Testis (tissue), 3 donors: Measurements from ENCODE around the gene MLLT1. TPM values are rescaled to one million over a fixed set of nuclear protein-coding genes. Genes with fewer than 3 reads are reported as not detected.
A peak's percentile ranks its signal among the peaks of the same experiment; 100 is the strongest.

Experiments
- DNase-seq: peaks from one replicate; pipeline ENCODE4 v3.0.0-alpha.2; 2019
- H3K27ac ChIP-seq, 2 donors: fragments of 200-600 bp; sonication (generic); one replicate each; pipeline ENCODE4 v1.5.1; 2019
- H3K27me3 ChIP-seq: fragments of 200-600 bp; sonication (generic); one replicate; pipeline ENCODE4 v1.5.1; 2019
- H3K36me3 ChIP-seq: fragments of 200-600 bp; sonication (generic); one replicate; pipeline ENCODE4 v1.5.1; 2017; ENCODE audit warnings: low read depth; ENCODE audit errors: missing control alignments
- H3K4me1 ChIP-seq: fragments of 200-600 bp; sonication (generic); one replicate; pipeline ENCODE4 v1.5.1; 2019
- H3K4me3 ChIP-seq, 2 donors: fragments of 200-600 bp; sonication (generic); one replicate each; pipeline ENCODE4 v1.5.1; 2017 to 2019
- H3K9me3 ChIP-seq: fragments of 200-600 bp; sonication (generic); one replicate; pipeline ENCODE4 v1.5.1; 2017
- POLR2A ChIP-seq: fragments of 450-650 bp; IDR thresholded peaks from one replicate; pipeline ENCODE4 v1.6.1; 2017; ENCODE audit warnings: antibody characterized with exemption, mild to moderate bottlenecking, moderate library complexity
- WGBS, 2 donors: methylation state at CpG; one replicate each; pipeline ENCODE4 v1.1.5; 2018; 5-methylcytosine and 5-hydroxymethylcytosine counted together
- intact Hi-C: fragments of 100-400 bp; cut with DNase I; formaldehyde crosslinking; loops from one replicate; pipeline ENCODE4 v1.15.1; 2023; ENCODE audit warnings: low total_unique reads
- polyA plus RNA-seq: library from polyadenylated mRNA; stranded (reverse); fragments of 350-450 nt; fragmentation: Illumina TruSeq; extraction: RNeasy Lipid Tissue Mini Kit (QIAGEN cat#74804); gene quantifications from one replicate; pipeline ENCODE4 v1.2.3, GENCODE V29; 2014; ENCODE audit warnings: low read depth, low replicate concordance; ENCODE audit not compliant: insufficient read depth
- total RNA-seq, 2 donors: library from RNA; depleted of rRNA; stranded (reverse); fragments of >200 nt; gene quantifications; one replicate each; pipeline ENCODE4 v1.2.3, GENCODE V29; 2016
- TF ChIP-seq, protein P1 (sequence below), 3 experiments: fragments of 450-650 bp in 2 of 3; fragments of 200-600 bp in 1 of 3; sonication (generic) in 1 of 3; IDR thresholded peaks; one replicate each; pipeline ENCODE4 v1.5.1; 2016 to 2019; ENCODE audit warnings: antibody characterized with exemption in 3 of 3, mild to moderate bottlenecking in 2 of 3, moderate library complexity in 1 of 3

MLLT1 gene
- total and polyA plus RNA-seq, 3 donors from 2014 or later, result 17.3 to 32.0 (median 22.4) TPM

DNA sequence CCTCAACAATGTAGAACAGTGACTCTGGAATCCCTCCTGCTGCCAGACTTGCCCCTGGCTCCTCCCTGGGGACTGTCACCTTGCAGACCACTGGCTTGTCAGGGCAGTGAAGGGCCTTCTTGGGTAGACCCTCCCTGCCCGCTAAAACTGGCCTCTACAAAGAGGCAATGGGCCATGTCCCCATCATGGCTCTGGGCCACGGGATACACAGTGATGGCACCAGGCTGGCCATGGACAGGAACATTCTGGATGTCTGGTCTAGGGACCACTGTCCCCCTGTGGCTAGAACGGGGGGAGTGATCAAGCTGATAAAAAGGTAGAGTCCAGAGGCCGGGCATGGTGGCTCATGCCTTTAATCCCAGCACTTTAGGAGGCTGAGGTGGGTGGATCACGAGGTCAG is 83.4 kb downstream of the MLLT1 start:
- intact Hi-C loops, result no loop called here
- Histone ChIP-seq H3K4me3 (no peak overlapping the region), H3K36me3 (no peaks in the 10 kb centered on the region), H3K27me3 (no peaks in the 10 kb centered on the region), H3K9me3 (no peaks in the 10 kb centered on the region), H3K27ac (no peak overlapping the region), H3K4me1 (no peaks in the 10 kb centered on the region)
- 84 to 91% methylated on average over 5 of the region's 5 CpGs for WGBS, 2 donors
- DNase-seq, result no peak
- TF ChIP-seq POLR2A, result no peak
- TF ChIP-seq, protein P1, sequence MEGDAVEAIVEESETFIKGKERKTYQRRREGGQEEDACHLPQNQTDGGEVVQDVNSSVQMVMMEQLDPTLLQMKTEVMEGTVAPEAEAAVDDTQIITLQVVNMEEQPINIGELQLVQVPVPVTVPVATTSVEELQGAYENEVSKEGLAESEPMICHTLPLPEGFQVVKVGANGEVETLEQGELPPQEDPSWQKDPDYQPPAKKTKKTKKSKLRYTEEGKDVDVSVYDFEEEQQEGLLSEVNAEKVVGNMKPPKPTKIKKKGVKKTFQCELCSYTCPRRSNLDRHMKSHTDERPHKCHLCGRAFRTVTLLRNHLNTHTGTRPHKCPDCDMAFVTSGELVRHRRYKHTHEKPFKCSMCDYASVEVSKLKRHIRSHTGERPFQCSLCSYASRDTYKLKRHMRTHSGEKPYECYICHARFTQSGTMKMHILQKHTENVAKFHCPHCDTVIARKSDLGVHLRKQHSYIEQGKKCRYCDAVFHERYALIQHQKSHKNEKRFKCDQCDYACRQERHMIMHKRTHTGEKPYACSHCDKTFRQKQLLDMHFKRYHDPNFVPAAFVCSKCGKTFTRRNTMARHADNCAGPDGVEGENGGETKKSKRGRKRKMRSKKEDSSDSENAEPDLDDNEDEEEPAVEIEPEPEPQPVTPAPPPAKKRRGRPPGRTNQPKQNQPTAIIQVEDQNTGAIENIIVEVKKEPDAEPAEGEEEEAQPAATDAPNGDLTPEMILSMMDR (IDR thresholded peaks at IDR 0.05), result no peak

DNA sequence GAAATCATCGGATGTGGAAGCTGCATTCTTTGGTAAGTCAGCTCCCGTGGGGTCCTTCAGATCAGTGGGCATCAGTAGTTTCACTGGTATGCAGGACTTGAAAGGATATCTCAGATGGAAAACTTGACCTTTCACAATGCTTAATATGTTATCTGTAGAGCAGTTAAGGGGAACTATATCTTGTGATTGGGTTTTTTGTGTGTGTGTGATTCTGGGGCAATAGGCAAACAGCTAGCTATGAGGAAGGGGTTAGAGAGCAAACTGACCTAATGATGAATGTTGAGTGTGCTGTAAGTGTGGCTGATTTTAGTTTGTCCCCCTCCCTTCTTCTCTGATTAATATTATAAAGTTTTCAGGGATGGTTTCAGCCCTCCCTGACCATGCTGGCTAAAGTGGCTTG is 91.0 kb downstream of the MLLT1 start:
- TF ChIP-seq POLR2A, result no peak
- TF ChIP-seq, protein P1 (IDR thresholded peaks at IDR 0.05), result no peak
- Histone ChIP-seq H3K4me1 (no peaks in the 10 kb centered on the region), H3K27ac (no peak overlapping the region), H3K9me3 (no peaks in the 10 kb centered on the region), H3K4me3 (no peak overlapping the region), H3K36me3 (no peaks in the 10 kb centered on the region), H3K27me3 (no peaks in the 10 kb centered on the region)
- intact Hi-C loops, result no loop called here
- no peak for DNase-seq
- WGBS, 2 donors, result 89 to 92% methylated on average over 2 of the region's 2 CpGs

DNA sequence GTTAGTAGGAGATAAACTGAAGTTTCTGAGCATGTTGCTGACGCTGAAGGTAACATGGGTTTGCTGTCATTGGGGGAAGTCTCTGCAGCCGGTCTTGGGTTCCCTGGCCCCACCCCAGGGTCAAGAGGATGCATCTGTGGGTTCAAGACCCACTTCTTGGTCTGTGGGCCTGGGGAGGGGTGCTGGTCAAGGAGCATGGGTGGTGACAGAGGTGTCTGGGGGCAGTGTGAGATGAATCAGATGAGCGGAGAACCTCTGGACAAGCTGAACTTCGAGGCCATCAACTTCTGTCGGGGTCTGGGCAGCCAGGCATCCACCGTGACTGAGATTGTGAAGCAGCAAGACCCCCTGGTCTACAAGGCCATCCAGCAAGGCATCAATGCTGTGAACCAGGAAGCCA is 92.4 kb downstream of the MLLT1 start:
- WGBS, 2 donors, result 85 to 87% methylated on average over 5 to 6 of the region's 6 CpGs
- H3K4me1 ChIP-seq, result no peaks in the 10 kb centered on the region
- H3K9me3 ChIP-seq, result no peaks in the 10 kb centered on the region
- TF ChIP-seq POLR2A, result no peak
- TF ChIP-seq, protein P1 (IDR thresholded peaks at IDR 0.05), result no peak
- H3K27ac ChIP-seq, result no peak overlapping the region
- H3K36me3 ChIP-seq, result no peaks in the 10 kb centered on the region
- intact Hi-C loops, result no loop called here
- DNase-seq, result no peak
- no peak overlapping the region for H3K4me3 ChIP-seq
- H3K27me3 ChIP-seq, result no peaks in the 10 kb centered on the region

DNA sequence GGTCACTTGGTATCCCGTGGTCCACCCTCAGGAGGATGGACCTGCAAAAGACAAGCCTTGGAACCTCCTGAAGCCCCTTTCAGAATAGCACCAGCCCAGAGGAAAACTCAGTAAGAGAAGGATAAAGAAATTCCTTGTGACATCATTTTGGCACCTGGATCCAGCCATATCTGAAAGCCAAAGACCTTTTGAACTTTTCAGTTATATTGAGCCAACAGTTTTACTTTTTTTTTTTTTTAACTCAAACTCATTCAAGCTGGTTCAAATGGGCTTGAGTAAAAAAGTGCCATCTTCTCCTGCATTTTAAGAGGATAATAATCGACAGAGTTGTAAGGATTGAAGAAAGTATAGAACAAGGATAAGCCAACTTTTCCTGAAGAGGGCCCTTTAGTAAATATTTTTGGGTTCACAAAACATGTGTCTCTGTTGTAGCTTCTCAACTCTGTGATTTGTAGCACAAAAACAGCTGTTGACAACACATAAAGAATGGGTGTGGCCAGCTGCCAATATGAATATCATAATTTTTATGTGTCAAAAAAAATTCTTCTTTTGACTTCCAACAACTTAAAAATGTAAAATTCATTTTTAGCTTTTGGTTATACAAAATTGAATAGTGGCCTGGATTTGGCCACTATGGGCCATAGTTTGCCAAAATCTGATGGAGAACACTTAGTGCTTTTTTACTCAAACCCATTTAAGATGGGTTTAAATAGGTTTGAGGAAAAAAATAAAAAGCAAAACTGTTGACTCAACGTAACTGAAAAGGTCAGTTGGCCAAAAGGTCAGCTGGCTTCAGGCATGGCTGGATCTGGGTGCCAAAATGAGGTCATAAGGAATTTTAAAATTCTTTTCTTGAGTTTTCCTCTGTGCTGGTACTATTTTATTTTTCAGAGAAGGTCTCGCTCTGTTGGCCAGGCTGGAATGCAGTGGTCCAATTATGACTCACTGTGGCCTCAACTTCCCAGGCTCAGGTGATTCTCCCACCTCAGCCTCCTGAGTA is 93.6 kb downstream of the MLLT1 start:
- Histone ChIP-seq H3K4me3 (no peak overlapping the region), H3K27ac (no peak overlapping the region), H3K4me1 (no peaks in the 10 kb centered on the region), H3K9me3 (no peaks in the 10 kb centered on the region), H3K36me3 (no peaks in the 10 kb centered on the region), H3K27me3 (no peaks in the 10 kb centered on the region)
- intact Hi-C loops, result no loop called here
- TF ChIP-seq POLR2A, result no peak
- TF ChIP-seq, protein P1 (IDR thresholded peaks at IDR 0.05), result no peak
- DNase-seq, result peak; percentile 33
- 59 to 60% methylated on average over 4 of the region's 4 CpGs for WGBS, 2 donors
